ENCODE results near the gene TRIM71.
"Not testable (repeated sequence)": the region's sequence is repeated elsewhere in the genome, so short reads cannot be mapped to it uniquely, and the experiment has no call there.

The TRIM71 gene

DNA sequence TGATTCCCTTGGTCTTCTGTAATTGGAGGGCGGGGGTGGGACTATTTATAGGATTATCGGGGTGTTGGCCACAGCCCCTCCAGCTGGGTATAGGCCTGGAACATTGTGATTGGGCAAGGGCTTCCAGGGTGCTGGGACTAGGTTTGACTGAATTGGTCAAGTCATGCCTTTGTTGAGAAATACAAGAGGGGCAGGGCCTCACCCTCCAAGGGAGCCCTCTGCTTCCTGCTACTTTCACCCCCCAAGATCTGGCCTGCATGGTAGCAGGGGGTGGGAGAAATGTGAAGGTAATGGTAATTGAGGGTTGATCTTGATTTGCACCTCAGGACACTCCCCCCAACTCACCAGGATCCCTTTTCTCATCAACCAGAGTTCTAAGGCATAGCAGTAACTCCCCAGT lies 25.2 kb downstream of the TRIM71 start:
- no peak for DNase-seq (ENCODE audit: low read depth in 3 of 3)

DNA sequence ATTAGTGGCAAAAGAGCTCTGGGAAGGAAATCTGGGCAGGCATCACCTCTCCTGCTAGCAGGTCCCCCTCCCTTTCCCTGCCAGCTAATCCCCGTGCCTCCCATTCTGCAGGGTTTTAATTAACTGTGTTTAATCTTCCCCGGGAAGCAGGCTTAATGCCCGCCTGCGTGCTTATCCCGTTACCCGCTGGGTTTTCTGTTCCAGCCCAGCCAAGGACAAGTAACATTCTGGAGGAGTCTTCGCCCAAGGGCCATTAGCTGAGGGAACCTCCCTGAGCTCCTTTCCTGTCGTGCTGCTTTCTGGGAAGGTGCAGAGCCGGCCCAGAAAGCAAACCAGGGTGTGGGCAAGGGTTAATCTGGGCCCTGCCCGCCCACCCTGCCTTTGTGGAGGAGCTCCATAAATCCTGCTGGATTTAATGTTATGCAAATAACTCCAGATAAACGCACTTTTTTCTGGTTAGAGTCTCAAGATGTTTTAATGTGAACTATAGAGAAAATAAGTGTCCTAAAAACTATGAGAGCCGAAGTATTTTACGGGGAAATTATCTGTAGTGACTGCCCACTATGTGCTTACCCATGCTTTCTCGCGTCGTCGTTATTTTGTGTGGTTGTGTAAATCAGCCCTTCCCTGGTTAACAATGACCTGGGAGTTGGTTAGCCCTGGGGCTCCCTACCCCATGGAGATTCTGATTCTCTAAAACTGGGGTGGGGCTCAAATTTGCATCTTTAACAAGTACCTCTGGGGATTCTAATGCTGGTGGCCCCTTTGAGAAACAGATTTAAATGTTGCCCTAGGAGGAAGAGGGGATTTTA lies 25.9 kb downstream of the TRIM71 start:
- no peak for DNase-seq (ENCODE audit: low read depth in 3 of 3)

DNA sequence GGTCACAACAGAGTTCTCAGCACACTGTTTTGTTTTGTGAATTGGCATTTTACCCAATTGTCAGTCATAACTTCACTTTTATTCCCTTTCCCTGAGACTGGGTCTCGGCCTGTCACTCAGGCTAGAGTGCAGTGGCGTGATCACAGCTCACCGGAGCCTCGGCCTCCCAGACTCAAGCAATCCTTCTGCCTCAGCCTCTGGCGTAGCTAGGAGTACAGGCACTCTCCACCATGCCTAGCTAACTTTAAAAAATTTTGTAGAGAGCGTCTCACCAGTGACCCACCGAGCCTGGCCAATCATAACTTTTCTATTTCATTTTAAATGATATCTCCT lies 26.5 kb downstream of the TRIM71 start:
- DNase-seq (ENCODE audit: low read depth in 3 of 3): no peak

DNA sequence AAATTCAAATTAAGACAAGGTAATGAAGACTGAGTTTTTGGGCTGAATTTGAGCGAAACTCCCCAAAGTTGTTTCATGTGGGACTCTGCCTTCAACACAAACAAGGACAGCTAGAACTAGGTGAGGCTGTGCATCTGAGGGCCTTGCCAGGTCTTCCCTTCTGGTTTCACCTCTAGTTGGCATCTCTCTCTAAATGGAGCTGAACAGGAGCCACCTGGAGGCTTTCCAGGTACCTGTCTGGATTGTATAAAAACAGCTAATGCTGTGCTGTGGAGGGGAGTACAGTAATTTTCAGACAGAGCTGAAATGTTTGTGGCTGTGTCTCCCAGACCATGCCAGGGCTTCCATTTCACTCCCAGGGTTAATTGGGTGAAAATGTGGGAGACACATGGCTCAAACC lies 27.1 kb downstream of the TRIM71 start:
- DNase-seq (ENCODE audit: low read depth in 3 of 3): no peak

DNA sequence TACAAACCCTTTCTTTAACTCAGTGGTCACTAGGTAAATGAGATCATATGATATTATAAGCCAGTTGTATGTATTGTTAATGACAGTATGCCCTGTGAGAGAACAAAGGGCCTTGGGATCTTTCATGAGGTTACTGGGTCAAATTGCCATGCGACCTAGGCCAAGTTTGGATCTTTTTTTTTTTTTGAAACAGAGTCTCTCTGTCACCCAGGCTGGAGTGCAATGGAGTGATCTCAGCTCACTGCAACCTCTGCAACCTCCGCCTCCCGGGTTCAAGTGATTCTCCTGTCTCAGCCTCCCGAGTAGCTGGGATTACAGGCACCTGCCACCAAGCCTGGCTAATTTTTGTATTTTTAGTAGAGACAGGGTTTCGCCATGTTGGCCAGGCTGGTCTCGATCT lies 27.7 kb downstream of the TRIM71 start:
- not testable (repeated sequence) for DNase-seq (ENCODE audit: low read depth in 3 of 3)

DNA sequence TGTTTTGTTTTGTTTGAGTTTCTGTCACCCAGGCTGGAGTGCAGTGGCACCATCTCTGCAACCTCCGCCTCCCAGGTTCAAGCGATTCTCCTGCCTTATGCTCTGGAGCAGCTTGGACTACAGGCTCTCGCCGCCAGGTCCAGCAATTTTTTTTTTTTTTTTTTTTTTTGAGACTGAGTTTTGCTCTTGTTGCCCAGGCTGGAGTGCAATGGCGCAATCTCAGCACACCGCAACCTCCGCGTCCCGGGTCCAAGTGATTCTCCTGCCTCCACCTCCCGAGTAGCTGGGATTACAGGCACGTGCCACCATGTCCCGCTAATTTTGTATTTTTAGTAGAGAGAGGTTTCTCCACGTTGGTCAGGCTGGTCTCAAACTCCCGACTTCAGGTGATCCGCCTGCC lies 29.2 kb downstream of the TRIM71 start:
- DNase-seq (ENCODE audit: low read depth in 3 of 3): not testable (repeated sequence)

DNA sequence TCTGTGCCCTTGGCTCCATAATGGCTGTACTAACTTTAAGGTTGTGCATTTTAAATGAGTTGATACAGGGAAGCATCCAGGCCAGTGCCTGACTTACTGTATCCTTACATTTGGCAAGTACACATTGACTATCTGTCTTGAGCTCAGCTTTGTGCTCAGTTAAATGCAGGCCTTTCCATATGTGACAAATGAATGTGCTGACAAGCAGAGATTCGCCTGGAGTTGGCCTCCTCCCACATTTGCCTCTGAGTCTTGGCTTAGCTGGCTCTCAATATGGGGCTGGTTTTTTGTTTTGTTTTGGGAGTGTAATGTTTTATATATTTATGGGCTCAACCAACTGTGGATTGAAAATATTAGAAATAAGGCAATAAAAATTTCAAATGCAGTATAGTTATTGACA lies 29.7 kb downstream of the TRIM71 start:
- no peak for DNase-seq (ENCODE audit: low read depth in 3 of 3)

DNA sequence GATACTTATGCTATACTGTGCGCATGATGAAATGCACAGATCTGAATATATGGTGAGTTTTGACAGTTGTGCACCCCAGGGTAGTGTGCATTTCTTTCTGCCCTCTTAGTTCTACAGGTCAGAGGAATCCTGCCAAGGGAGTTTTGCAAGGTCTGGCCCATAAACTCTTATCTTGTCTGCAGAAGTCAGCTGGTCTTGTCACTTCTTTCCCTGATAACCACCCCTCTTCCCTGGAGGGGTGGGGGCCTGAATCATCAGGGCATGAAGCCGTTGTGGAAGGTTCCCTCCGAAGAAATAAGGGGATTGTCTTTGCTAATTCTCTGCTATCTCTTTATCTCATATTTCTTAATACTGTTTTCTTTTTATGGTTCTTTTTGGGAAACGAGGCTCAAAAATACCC lies 30.4 kb downstream of the TRIM71 start:
- DNase-seq (ENCODE audit: low read depth in 3 of 3): no peak

DNA sequence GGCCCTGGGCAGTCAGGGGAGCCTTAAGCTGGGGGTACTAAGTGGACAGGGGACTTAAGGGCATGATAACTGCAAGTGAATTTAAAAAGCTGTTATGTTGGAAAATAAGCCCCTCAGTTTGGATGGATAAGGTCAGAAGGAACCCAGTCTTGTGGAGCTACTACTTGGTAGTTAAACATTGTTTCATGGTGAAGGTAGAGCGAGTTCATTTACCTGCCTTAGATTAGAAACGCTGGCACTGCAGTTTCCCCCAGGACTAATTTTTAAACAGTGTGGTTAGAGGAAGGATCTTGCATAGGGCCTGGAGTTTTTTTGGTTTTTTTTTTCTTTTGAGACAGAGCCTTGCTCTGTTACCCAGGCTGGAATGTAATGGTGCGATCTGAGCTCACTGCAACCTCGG lies 31.2 kb downstream of the TRIM71 start:
- no peak for DNase-seq (ENCODE audit: low read depth in 3 of 3)

DNA sequence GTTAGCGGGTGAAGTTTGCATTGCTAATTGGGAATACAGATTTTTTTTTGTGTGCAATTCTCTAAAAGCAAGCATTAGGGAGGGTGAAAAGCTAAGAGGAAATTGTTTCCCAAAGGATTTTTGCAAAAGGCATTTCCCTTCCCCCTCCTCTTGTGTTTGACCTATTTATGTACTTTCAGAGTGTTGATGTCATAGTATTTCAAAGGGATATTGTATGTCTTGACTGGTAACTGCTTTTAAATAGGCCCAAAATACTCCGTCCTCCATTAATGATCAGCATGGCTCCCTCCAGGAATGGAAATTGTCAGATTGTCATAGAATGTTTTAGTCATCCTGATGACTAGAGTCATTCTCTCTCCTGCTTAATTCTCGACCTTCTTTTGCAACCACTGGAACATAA lies 32.4 kb downstream of the TRIM71 start:
- DNase-seq (ENCODE audit: low read depth in 3 of 3): no peak

DNA sequence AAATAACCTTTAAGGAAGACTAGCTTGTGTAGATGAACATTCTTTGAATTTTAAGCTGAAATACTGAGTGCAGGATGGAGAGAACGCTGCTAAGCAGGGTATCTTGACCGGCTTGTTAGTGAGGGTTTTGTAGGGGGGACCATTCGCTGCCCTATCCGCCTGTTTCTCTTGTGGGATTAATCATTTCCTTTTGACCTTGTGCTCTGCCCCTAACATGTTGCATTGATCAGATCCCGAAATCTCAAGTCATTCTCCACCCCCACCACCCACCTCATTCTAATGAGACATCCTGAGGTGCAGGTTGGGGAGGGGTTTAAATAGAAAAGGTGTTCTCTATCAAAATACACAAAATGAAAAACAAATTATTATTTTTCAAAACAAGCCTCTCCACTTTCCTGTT lies 32.8 kb downstream of the TRIM71 start:
- DNase-seq (ENCODE audit: low read depth in 3 of 3): no peak

DNA sequence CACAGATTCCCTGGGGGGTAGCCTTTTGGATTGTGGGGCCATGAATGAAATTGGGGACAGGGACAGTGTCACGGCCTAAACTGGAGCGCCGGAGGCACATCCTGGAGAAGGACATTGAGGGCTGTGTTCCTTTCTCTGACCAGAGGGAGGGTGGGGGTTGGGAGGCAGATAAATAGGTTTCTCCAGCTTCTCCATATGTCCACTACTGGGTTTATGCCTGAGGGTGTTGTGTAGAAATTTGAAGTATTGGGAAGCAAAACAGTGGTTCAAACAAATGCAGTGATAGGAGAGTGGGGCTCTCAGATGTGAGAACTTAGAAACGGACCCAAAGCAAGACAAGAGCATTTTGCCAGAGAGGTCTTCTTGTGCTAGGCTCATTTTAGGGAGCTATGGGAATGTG lies 34.3 kb downstream of the TRIM71 start:
- no peak for DNase-seq (ENCODE audit: low read depth in 3 of 3)

DNA sequence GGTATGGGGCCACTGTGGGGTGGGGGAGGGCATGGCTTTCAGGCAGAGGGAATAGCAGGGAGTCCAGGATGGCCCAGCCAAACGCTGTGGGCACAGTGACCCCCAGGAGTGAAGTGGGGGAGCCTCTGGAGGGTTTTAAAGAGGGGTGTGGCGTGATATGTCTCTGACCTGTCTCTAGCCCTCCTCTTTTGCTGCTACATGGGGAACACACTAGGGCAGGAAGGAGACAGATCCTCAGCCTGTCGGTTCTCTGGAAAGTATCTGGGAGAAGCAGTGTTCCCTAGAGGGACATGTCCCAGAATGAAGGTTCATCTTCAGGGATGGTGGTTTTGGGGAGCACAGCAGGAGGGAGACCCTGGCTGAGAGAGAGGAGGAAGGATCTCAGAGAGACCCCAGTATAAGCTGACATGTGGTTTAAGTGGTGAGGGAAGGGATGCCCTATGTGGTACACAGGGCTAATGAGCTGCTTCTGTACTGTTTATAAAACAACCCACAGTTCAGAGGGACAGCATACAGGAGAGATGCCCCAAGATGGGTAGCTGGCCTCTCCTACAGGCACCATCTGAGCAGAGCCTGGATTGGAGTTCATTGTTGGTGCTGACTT lies 37.7 kb downstream of the TRIM71 start:
- DNase-seq (ENCODE audit: low read depth in 3 of 3): no peak

DNA sequence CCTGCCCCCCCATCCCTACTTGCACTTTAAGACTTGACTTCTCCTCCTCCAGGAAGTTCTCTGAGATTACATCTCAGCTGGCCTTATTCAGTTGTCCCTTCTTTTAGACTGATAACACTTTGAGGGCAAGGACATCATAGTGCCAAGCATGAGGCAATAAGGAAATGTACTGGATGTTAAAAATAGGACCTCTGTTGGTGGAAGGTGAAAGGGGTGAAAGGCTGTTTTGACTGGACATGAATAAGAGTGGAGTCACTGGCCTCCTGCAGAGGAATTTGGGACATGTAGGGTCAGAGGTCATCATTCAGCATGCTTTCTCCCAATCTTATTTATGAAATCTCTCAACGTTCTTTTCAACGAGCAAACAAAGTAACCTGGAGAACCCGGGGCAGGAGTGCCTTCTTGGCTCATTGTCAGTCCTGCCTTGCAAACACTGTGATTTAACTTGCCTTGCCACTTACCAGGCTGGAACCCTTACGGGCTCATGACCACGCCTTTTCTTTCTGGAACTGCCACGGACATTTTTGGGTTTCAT lies 38.6 kb downstream of the TRIM71 start:
- DNase-seq (ENCODE audit: low read depth in 3 of 3): no peak

DNA sequence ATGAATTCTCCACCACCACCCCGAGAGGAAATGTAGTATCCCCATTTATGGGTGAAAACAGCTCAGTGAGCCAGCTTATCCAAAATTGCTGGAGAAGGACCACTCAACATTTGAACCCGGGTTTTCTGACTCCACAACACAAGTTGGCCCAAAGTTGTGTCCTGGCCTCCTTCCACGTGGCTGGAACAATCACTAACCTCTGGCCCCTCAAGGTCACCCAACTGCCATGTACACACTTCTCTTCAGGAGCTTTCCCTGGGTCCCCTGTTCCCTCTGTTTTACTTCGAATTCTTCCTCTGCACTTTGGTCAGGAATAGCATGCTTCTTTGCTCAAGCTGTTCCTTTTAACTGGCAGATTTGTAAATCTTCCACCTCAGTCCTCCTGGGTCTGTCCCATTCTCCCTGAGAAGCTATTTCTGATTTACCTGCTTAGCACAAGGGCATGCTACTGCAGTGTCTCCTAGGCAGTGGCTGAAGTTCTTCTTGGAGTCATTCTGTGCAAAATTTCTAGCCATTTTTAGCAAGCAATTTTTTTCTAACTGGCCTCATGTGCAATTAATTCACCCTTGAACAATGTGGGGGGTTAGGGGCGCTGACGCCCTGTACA lies 39.2 kb downstream of the TRIM71 start:
- DNase-seq (ENCODE audit: low read depth in 3 of 3): no peak

DNA sequence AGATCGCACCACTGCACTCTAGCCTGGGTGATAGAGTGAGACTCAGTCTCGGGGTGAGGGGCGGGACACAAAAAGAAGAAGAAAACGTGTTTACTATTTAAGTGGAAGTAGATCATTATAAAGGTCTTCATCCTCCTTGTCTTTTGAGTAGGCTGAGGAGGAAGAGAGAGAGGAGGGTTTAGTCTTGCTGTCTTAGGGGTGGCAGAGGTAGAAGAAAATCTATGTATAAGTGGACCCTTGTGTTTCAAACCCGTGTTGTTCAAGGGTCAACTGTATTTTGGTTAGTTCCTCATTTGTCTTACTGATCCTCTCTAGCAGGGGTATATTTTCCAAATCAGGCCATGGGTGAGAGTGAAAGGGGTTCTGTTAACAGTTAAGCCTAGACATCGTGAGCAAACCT lies 40.1 kb downstream of the TRIM71 start:
- DNase-seq (ENCODE audit: low read depth in 3 of 3): no peak

DNA sequence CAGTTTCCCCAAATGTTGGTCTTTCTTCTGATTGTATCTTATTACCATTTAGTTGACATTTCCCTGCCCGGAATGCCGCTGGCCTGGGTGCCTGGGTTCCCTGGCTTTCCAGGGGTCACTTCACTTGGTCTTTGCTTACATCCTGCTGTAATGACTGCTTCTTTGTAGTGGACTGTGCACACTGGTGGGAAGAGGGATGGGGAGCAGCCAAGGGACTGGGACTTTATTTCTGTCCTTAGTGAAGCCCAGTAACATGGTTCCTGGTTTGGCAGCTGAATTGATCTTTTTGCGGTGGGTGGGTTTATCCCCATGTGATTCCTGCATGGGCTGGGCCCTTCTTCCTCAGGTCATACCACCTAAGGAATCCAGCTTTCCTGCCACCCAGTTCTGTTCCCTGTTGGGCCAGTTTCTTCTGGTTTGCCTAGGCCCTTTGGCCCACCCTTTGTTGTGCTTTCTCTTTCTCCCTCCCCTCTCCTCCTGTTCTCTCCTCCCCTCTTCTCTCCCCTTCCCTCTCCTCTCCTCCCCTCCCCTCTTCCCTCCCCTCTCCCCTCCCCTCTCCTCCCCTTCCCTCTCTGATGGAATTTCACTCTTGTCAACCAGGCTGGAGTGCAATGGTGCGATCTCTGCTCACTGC lies 41.9 kb downstream of the TRIM71 start:
- DNase-seq (ENCODE audit: low read depth in 3 of 3): no peak

DNA sequence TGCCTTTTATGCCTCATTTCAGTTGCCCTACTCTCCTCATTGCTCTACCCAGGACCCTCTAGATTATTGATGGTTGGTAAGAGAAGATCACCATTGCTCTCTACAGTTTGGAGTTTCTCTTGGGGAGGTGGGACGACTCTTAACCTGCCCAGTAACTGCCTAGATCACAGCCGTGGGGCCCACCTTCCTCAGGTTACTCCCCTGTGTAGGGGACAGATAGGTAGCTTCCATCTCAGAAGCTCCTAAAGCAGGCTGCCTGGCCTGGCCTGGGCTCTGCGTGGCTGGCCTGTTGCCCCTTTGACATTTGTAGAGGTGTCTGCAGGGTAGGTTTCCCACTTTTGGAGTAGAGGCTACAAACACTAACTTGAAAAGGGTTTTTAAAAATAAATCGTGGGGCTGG lies 42.7 kb downstream of the TRIM71 start:
- DNase-seq (ENCODE audit: low read depth in 3 of 3): no peak

DNA sequence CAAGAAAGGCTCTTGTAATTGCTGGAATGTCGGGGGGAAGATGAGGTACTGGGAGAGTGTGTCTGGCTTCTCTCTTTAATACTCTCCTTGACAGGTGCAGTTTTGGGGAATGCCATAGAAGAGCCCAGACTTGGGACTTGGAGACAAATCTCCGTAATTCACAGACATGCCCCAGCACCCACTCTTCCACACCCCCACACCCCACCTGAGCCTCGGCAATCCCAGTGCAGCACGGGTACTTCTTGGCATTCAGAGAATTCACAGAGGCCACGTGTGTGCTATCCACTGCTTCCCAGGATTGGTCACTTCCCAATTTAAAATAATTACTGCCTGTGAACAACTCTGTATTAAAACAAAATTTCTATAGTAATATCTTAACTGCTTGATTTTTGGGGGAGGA lies 43.9 kb downstream of the TRIM71 start:
- DNase-seq (ENCODE audit: low read depth in 3 of 3): no peak

DNA sequence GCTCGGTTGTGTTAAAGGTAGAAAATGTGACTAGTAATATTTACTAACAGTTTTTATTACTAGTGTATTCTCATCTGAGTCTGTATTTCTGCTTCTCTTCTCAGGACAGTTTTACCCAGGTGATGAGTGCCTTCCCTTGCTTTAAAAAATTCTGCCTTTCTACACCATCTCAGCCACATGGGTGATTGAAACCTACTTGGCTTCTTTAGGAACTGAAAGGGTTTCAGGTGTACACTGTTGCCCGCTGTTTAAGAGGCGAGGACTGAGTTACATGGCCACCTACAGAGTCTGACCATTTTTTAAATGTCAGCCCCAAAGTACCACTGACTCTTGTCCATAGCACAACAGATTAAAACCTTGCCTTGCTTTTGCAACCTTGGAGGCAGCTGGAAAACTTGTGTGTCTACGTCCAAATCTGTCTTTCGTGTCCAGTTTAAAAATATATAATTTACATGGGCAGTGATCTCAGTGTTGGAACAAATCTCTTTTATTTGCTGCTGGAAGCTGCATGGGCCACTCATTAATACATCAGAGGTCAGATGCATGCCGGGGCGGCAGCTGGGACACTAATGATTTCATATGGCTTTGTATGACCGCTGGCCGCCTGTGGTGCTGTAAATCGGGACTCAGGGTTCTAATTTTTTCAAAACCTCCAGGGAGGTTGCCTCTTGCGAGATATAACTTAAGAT lies 44.6 kb downstream of the TRIM71 start:
- no peak for DNase-seq (ENCODE audit: low read depth in 3 of 3)

DNA sequence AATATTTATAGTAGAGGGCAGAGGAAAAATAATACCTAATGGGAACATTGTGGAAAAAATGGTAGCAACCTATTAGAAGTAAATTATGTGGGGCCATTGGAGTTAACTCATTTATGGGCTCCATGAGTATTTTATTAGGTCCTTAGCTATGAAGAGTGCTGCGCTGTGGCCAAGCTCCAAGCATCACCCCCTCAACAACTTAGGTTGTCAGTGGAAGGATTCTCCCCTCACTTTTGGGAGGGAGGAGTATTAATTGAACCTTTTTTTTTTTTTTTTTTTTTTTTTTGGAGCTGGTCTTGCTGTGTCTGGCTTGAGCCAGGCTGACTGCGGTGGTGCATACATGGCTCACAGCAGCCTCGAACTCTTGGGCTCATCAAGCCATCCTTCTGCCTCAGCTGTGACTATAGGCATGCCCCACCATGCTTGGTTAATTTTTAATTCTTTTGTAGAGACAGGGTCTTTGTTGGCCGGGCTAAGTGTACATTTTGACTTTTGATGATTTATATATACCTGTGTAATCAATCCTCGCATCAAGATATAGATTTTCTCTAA lies 45.2 kb downstream of the TRIM71 start:
- no peak for DNase-seq (ENCODE audit: low read depth in 3 of 3)

DNA sequence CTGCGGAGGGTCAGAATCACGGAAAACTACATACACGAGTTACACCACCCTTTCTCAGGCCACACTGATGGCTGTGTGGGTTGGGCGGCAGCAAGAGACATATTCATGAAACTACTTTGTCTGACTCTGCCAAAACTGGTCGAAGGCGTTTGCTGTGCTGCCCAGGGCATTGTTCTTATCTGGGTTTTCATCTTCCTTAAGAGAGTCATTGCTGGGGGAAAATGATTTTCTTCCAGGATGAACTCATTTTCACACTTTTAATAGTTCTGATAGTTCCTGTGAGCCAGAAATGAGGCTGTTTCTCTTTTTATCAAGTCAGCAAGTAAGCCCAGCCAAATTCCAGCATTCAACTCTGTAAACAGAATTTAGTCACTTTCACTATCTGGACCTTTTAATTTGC lies 47.6 kb downstream of the TRIM71 start:
- no peak for DNase-seq (ENCODE audit: low read depth in 3 of 3)

Measured in stimulated activated CD4-positive, alpha-beta T cell treated with anti-CD3 and anti-CD28 coated beads, TNF-alpha, amount 100 ng/mL, for 48 hours (primary cell).